Stimulated activated CD4-positive, alpha-beta T cell treated with anti-CD3 and anti-CD28 coated beads, TNF-alpha, amount 100 ng/mL, for 24 hours (primary cell): ENCODE data around the gene ZNHIT3.
"Not testable (repeated sequence)": the region's sequence is repeated elsewhere in the genome, so short reads cannot be mapped to it uniquely, and the experiment has no call there.

Experiments
- DNase-seq, 3 experiments: peaks; one replicate each; pipeline ENCODE4 v3.0.0-alpha.2; 2020; ENCODE audit warnings: low read depth in 3 of 3

Gene ZNHIT3

DNA sequence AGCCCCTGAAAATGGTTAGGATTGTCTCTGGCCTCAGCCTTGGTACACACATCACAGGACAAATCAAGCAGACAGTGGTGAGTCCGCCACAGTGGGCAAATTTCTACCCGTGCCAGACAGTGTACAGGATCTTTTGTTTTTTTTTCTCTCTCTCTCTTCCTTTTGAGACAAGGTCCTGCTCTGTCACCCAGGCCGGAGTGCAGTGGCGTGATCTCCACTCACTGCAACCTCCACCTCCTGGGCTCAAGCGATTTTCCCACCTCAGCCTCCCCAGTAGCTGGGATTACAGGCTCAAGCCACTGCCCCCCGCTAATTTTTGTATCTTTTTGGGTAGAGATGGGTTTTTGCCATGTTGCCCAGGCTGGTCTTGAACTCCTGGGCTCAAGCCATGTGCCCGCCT is 2.5 kb upstream of the ZNHIT3 start:
- DNase-seq = not testable (repeated sequence)

DNA sequence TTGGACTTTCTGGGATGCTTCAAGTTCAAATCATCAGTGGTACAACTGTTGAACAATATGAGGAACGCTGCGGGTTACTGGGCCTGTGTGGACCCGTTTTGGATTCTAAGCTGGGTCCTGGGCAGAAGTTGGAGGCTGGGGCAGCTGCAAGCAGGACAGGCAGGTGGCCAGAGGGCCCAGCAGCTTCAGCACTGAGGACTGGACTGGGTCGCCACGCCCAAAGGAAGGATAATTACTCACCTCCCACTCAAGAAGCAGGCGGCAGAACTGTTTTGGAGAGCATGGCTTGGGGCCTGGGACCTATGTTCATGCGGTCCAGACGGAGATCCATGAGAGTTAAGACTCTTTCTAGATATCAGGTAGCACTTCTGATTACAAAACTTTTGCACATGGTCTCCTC is 1.5 kb upstream of the ZNHIT3 start:
- DNase-seq = no peak

DNA sequence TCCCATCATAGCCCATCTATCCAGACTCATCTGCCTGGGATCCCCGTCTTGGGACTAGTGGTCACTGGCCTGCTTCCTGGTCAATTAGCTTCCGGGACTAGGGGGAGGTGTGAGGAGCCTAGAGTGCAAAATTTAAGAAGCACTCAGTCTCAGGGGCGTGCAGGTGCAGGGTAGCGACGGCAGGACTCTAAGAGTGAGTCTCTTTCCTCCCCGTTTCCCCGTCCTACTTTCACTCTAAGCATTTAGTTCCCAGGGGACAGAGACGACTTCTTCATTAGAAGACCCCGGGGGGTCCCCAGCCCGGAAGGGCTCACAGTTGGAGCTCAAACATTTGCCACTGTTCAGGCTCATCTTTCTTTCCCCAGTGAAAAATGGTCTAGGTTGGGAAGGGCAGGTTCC is 677 bp upstream of the ZNHIT3 start:
- no peak for DNase-seq

DNA sequence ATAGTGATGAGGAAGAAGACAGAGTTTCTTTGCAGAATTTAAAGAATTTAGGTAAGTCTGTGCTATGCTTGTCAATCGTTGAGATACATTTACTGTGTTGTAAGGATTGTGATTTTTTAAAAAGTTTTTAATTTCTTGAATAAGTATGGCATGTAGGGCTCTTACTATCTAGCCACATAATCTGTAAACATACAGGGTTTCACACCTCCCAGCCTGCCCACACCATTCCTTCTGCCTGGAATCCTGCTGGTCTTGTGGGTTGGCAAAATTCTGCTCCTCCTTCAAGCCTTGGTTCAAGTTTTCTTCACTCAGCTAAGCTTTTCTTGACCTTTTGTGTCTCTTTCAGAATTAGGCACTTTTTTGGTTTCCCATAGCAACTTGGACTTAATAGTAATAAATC is 7.5 kb downstream of the ZNHIT3 start:
- DNase-seq = no peak

DNA sequence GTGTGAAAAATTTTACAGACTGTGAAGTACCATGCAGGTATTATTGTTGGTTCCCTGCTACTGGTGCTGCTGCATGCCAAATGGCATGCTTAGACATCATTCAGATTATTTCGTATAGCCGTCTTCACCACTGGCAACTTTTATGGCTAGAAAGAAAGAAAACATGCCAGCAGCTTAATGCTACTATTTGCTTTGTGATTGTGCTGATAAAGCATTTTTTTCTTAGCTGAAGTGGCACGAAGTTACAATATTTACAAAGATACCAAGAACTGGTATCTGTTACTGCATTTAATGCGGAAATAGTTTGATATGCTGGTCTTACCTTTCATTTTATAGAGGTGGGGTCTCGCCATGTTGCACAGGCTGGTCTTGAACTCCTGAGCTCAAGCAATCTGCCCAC is 8.2 kb downstream of the ZNHIT3 start:
- DNase-seq = no peak

DNA sequence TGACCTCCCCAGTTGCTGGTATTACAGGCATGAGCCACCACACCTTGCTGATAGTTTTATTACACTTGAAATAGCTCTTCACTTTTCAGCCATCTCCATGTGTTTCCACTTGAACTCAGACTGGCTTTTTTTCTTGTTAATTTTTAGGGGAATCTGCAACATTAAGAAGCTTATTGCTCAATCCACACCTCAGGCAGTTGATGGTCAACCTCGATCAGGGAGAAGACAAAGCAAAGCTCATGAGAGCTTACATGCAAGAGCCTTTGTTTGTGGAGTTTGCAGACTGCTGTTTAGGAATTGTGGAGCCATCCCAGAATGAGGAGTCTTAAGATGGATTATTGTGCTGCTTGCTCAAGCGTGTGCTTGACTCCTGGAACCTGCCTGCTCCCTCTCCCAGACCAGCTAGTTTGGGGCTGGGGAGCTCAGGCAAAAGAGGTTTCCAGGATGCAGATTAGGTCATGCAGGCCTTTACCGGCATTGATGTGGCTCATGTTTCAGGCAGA is 8.6 kb downstream of the ZNHIT3 start:
- DNase-seq = no peak

- no peak for DNase-seq
Observed at GRCh38 chr17:36496018-36496789, 9.7 kb downstream of the ZNHIT3 start.

- no peak for DNase-seq
Observed at GRCh38 chr17:36498155-36498554, 11.7 kb downstream of the ZNHIT3 start.

- DNase-seq = no peak
Observed at GRCh38 chr17:36498560-36499300, 12.2 kb downstream of the ZNHIT3 start.

DNA sequence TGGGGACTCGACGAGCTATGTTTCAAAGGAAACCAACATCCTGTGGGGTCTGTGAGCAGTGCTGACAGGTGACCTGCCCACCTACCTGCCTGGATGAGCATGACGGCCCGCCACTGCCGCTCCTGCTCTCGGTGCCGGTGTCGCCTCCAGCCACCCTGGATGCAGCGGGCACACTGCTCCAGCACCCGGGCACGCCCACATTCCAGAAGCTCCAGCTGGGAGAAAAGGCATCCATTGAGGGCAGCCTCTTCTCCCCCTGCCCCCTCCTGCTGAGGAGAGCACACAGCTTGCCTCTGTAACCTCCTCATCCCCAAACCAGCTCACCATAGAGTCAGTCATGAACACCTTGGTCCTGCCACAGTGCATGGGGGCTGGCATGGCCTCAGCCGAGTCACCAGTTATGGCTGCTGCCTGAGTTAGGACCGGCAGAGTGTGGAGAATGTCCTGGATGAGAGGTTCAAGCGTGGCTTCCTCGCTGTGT is 14.3 kb downstream of the ZNHIT3 start:
- DNase-seq = no peak

GRCh38 chr17:36501351-36501750 is 14.9 kb downstream of the ZNHIT3 start:
- DNase-seq = no peak

GRCh38 chr17:36501963-36502362 is 15.5 kb downstream of the ZNHIT3 start:
- DNase-seq = no peak

DNA sequence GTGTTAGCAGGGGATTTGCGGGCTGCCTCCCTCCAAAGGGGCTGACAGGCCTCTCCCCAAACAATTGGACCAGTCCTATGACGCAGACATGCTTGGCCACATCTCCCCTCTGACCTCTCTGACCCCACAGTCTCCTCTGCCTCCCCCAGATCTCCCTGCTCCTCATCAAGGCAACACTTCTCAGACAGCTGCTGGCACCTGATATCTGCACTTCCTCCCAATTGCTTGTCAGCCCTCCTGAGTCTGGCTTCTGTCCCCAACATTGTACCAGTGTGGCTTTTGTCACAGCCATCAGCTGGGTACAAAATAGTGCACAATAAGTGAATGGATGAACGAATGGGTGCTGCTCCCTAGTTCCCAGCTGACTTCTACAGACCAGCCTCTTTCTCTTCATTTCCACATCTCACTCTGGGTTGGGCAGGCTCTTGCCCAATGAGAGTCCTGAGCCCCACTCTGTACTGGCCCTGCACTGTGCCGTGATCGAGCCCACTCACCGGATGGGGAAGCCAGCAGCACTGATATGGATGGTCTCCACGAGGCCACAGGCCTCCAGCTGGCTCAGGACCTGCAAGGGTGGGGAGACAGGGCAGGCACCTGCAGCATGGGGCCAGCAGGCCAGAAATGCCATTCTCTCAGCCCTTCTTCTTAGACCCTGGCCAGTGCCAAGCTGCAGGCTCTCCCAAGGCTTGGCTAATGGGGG is 17.1 kb downstream of the ZNHIT3 start:
- DNase-seq = no peak

- no peak for DNase-seq
Observed at GRCh38 chr17:36504156-36504545, 17.7 kb downstream of the ZNHIT3 start.

DNA sequence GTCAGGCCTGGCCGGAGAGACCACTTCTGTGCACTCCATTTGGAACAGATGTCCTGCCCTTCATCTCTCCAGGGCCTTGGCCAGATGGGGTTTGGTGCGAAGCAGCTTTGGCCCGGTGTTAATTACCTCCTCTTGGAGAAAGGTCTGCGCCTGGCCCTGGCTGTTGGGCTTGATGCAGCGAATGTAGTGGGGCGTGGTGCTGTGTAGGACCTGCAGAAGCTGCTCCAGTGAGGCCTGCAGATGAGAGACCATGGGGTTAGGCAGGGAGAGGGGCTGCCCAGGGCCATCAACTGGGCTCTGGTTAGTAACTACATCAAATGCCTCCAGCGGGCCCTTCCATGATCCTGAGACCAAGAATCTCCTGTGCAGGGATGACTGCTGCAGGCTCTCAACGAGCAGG is 18.7 kb downstream of the ZNHIT3 start:
- no peak for DNase-seq

DNA sequence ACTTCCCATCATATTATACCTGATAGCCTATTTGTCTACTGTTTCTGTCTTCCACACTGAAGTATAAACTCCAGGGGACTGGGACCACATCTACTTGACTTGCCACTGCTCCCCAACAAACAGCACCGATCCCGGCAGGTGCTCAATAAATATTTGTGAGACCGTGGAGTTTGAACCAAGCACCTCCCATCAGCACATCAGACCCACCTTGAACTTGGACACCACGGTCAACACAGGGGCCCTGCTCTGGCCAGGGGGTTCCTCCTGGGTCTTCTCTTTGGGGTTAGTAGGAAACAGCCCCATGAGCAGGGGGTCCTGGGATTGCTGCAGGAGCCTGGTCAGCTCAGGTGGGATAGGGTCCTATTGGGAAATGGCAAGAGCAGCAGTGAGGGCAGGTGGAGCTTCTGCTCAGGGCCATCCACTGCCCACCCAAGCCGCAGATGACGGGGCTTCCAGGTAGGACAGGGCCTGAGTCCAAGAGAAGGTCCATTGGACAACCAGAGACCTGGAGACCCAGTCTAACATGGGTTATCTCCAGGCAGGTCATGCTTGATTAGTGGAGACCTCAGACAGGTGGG is 19.9 kb downstream of the ZNHIT3 start:
- DNase-seq = no peak

GRCh38 chr17:36506831-36507230 is 20.4 kb downstream of the ZNHIT3 start:
- DNase-seq = no peak

- no peak for DNase-seq
Observed at GRCh38 chr17:36507266-36507665, 20.8 kb downstream of the ZNHIT3 start.

- not testable (repeated sequence) for DNase-seq
Observed at GRCh38 chr17:36508439-36508838, 22.0 kb downstream of the ZNHIT3 start.

DNA sequence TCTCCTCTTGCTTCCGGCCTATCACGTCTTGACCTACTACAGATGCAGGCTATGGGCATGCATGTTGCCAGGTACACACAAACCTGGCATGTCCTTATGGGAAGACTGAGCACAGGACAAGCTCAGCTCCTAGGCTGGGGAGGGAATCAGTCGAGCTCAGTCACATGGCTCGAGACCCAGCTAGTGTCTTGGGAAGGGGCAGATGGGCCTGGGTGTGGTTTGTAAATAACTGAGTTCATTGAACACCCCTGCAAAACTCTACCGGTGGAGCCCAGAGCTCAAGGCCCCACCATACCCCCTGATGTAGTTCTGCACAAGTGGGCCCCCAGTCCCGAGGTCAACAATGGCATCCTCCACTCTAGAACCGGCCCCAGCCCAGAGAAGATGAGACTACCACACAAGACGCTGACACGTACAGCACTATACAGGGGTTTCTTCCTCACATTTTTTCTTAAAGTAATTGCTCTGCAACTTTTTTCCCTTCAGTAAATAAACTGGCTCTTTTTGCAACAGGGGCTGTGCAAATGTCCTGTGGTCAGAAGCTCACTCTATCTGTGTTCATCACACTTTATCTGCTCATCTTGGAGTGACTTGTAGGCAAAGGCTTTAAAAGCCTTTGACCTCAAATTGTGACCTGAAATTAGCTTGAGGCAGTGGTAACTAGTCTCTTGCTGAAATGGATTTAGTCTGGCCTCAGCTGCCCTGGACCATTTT is 22.9 kb downstream of the ZNHIT3 start:
- no peak for DNase-seq

GRCh38 chr17:36510636-36511035 is 24.2 kb downstream of the ZNHIT3 start:
- DNase-seq = no peak
